PC-3 (cell line): ENCODE data around the gene AP4B1. TPM values are rescaled to one million over a fixed set of nuclear protein-coding genes. Genes with fewer than 3 reads are reported as not detected.
A peak's percentile ranks its signal among the peaks of the same experiment; 100 is the strongest.
"Not testable (repeated sequence)": the region's sequence is repeated elsewhere in the genome, so short reads cannot be mapped to it uniquely, and the experiment has no call there.

Experiments
- ATAC-seq: fragments of 200-7000 bp; cut with Tn5 transposase; 2 replicates; pipeline ENCODE4 v1.9.1; 2020; ENCODE audit warnings: mild to moderate bottlenecking, moderate library complexity
- BruUV-seq: library from RNA; stranded (reverse); fragments of 400-500 nt; replicated peaks from 2 replicates; lab custom pipeline; 2021; lab: Mats Ljungman, UMichigan
- CTCF ChIA-PET: fragments of 300-600 bp; sonication (Branson Sonifier 250); formaldehyde crosslinking; loops from one replicate; lab custom pipeline; 2022; ENCODE audit warnings: antibody characterized with exemption; lab: Charles Lee
- POLR2A ChIA-PET: fragments of 300-600 bp; sonication (Branson Sonifier 250); formaldehyde crosslinking; loops from one replicate; lab custom pipeline; 2022; ENCODE audit warnings: antibody characterized with exemption; ENCODE audit not compliant: unreplicated experiment; lab: Charles Lee
- DNase-seq: peaks from one replicate; pipeline ENCODE4 v3.0.0-alpha.2; 2015
- H2AFZ ChIP-seq: fragments of 300-600 bp; sonication (generic); 2 replicates; pipeline ENCODE4 v1.6.0; 2016; ENCODE audit warnings: antibody characterized with exemption, low read length
- H3F3A ChIP-seq: fragments of 300-600 bp; sonication (generic); one replicate; pipeline ENCODE4 v1.6.0; 2017; ENCODE audit warnings: antibody characterized with exemption, low read length, control low read depth, mild to moderate bottlenecking; ENCODE audit not compliant: unreplicated experiment
- H3K27ac ChIP-seq: fragments of 300-600 bp; sonication (generic); 2 replicates; pipeline ENCODE4 v1.5.1; 2016; ENCODE audit warnings: mild to moderate bottlenecking, low read length
- H3K27me3 ChIP-seq: fragments of 300-600 bp; sonication (generic); 2 replicates; pipeline ENCODE4 v1.6.1; 2016; ENCODE audit warnings: low read length, mixed read lengths
- H3K36me3 ChIP-seq: fragments of 300-600 bp; sonication (generic); 2 replicates; pipeline ENCODE4 v1.6.1; 2016; ENCODE audit warnings: low read depth, mixed run types, low read length, mixed read lengths
- H3K4me1 ChIP-seq: fragments of 300-600 bp; sonication (generic); 2 replicates; pipeline ENCODE4 v1.5.1; 2016; ENCODE audit warnings: low read length; ENCODE audit not compliant: insufficient read depth
- H3K4me2 ChIP-seq: fragments of 300-600 bp; sonication (generic); 2 replicates; pipeline ENCODE4 v1.6.0; 2016; ENCODE audit warnings: low read length
- H3K4me3 ChIP-seq: fragments of 300-600 bp; sonication (generic); 2 replicates; pipeline ENCODE4 v1.5.1; 2016; ENCODE audit warnings: mild to moderate bottlenecking, low read length, mixed read lengths
- H3K79me2 ChIP-seq: fragments of 300-600 bp; sonication (generic); 2 replicates; pipeline ENCODE4 v1.6.1; 2017; ENCODE audit warnings: low read length, mixed read lengths
- H3K9ac ChIP-seq: fragments of 300-600 bp; sonication (generic); 2 replicates; pipeline ENCODE4 v1.6.0; 2016; ENCODE audit warnings: mild to moderate bottlenecking, low read length
- H3K9me2 ChIP-seq: fragments of 300-600 bp; sonication (generic); replicated peaks from 2 replicates; pipeline ENCODE4 v1.6.1; 2016; ENCODE audit warnings: mixed run types, low read length, mixed read lengths
- H3K9me3 ChIP-seq: fragments of 300-600 bp; sonication (generic); 2 replicates; pipeline ENCODE4 v1.6.1; 2016; ENCODE audit warnings: low read length, mixed read lengths
- H4K20me1 ChIP-seq: fragments of 300-600 bp; sonication (generic); 2 replicates; pipeline ENCODE4 v1.6.1; 2016; ENCODE audit warnings: low read length, mixed read lengths
- CTCF ChIP-seq: fragments of 300-600 bp; sonication (generic); conservative IDR thresholded peaks from 2 replicates; pipeline ENCODE4 v1.5.1; 2017; ENCODE audit warnings: antibody characterized with exemption, low read depth, mild to moderate bottlenecking, low read length
- EZH2 ChIP-seq: fragments of 300-600 bp; sonication (generic); IDR thresholded peaks from one replicate; pipeline ENCODE4 v1.6.1; 2017; ENCODE audit warnings: antibody characterized with exemption, mild to moderate bottlenecking, low read length; ENCODE audit not compliant: unreplicated experiment
- EZH2phosphoT487 ChIP-seq: fragments of 300-600 bp; sonication (generic); IDR thresholded peaks from 2 replicates; pipeline ENCODE4 v1.6.1; 2018; ENCODE audit warnings: mild to moderate bottlenecking, antibody characterized with exemption, low read length, borderline replicate concordance
- intact Hi-C: fragments of 100-400 bp; cut with micrococcal nuclease; formaldehyde crosslinking; loops from 2 replicates; pipeline ENCODE4 v1.9.0; 2023
- total RNA-seq: library from RNA; depleted of rRNA; stranded (reverse); fragments of >200 nt; gene quantifications from 2 replicates; pipeline ENCODE4 v1.2.3, GENCODE V29; 2014

AP4B1 gene
- total RNA-seq, 1 experiment from 2014 or later, result 15.5 TPM

GRCh38 chr1:113950908-113951307 lies 46.3 kb upstream of the AP4B1 start:
- Histone ChIP-seq H3K9me3 (no peaks in the 10 kb centered on the region), H3K9me2 (no peaks in the 10 kb centered on the region), H3K9ac (no peak overlapping the region), H2AFZ (no peak overlapping the region), H3K4me3 (no peak overlapping the region), H3K27ac (no peak overlapping the region), H3K4me1 (no peaks in the 10 kb centered on the region), H3K27me3 (no peaks in the 10 kb centered on the region), H3K36me3 (no peaks in the 10 kb centered on the region; the same call in 1 of the 2 replicates), H3K4me2 (no peak overlapping the region), H3F3A (no peaks in the 10 kb centered on the region), H3K79me2 (peaks cover 36% of the 10 kb centered on the region), H4K20me1 (no peaks in the 10 kb centered on the region)
- TF ChIP-seq EZH2, result no peak
- no TSS peak for BruUV-seq
- intact Hi-C loops, result no loop called here
- ChIA-PET CTCF (no interaction called here), POLR2A (no interaction called here)
- no peak for DNase-seq
- no peak for ATAC-seq

- H3K36me3 ChIP-seq, result 0 out of 2 replicates have a peak, but pooled peaks cover 4% of the 10 kb centered on the region
- BruUV-seq, result no TSS peak
- H3K4me2 ChIP-seq, result no peak overlapping the region
- H3K9me3 ChIP-seq, result no peaks in the 10 kb centered on the region
- ChIA-PET POLR2A (interaction anchor here (0.5 kb wide), 1 partner anchor 9 kb away, joined by 19 read pairs; no protein-coding TSS in a partner anchor), CTCF (no interaction called here)
- no peak for ATAC-seq
- H3K79me2 ChIP-seq, result peaks cover 50% of the 10 kb centered on the region
- H3F3A ChIP-seq, result no peaks in the 10 kb centered on the region
- TF ChIP-seq CTCF (peak; percentile 61), EZH2 (no peak), EZH2phosphoT487 (no peak)
- H3K27me3 ChIP-seq, result no peaks in the 10 kb centered on the region
- H3K9ac ChIP-seq, result no peak overlapping the region
- peak; percentile 27 for DNase-seq
- H3K4me1 ChIP-seq, result no peaks in the 10 kb centered on the region
- no peak overlapping the region for H3K27ac ChIP-seq
- intact Hi-C loops, result no loop called here
- H2AFZ ChIP-seq, result no peak overlapping the region
- no peaks in the 10 kb centered on the region for H3K9me2 ChIP-seq
- no peak overlapping the region for H3K4me3 ChIP-seq
- H4K20me1 ChIP-seq, result no peaks in the 10 kb centered on the region
Measured at GRCh38 chr1:113949007-113949406, 44.4 kb upstream of the AP4B1 start.

- ATAC-seq, H3F3A ChIP-seq, H2AFZ ChIP-seq, DNase-seq, H3K27me3 ChIP-seq, H4K20me1 ChIP-seq, H3K36me3 ChIP-seq, H3K4me1 ChIP-seq, H3K9me3 ChIP-seq, H3K4me3 ChIP-seq, H3K9me2 ChIP-seq, H3K27ac ChIP-seq, CTCF ChIA-PET, H3K9ac ChIP-seq, intact Hi-C loops, H3K4me2 ChIP-seq, BruUV-seq: not testable (repeated sequence)
- H3K79me2 ChIP-seq, result peaks cover 57% of the 10 kb centered on the region
- POLR2A ChIA-PET, result interaction anchor here (0.6 kb wide), 1 partner anchor 14 kb away, joined by 4 read pairs; no protein-coding TSS in a partner anchor
Measured at GRCh38 chr1:113948151-113948550, 43.6 kb upstream of the AP4B1 start.
